H1 (cell line): Measurements from ENCODE around the gene CELSR1. TPM values are rescaled to one million over a fixed set of nuclear protein-coding genes. Genes with fewer than 3 reads are reported as not detected.

ENCODE experiments used
- CTCF ChIA-PET: fragments of 300-600 bp; sonication (Branson Sonifier 250); formaldehyde crosslinking; loops from one replicate; lab custom pipeline; 2021; ENCODE audit not compliant: partially characterized antibody; lab: Charles Lee
- POLR2A ChIA-PET: fragments of 300-600 bp; sonication (Branson Sonifier 250); formaldehyde crosslinking; loops from one replicate; lab custom pipeline; 2021; ENCODE audit warnings: inconsistent platforms; ENCODE audit not compliant: partially characterized antibody; lab: Charles Lee
- DNase-seq, 2 experiments: peaks; one replicate each; pipeline versions ENCODE4 v3.0.0 to v3.0.0-alpha.2; 2010 to 2022; ENCODE audit warnings: low spot score in 2 of 2, low read depth in 1 of 2, mixed read lengths in 1 of 2
- FAIRE-seq: peaks from 2 replicates; lab custom pipeline; 2011; peaks lifted over from hg19 to GRCh38; lab: Jason Lieb, UNC
- H2AFZ ChIP-seq: 2 replicates; pipeline ENCODE4 v1.8.1; 2012; ENCODE audit warnings: low read length, inconsistent platforms
- H2AK5ac ChIP-seq: 2 replicates; pipeline ENCODE4 v1.6.1; 2013; ENCODE audit warnings: low read depth, low read length
- H2BK120ac ChIP-seq: replicated peaks from 2 replicates; pipeline ENCODE3; 2013; ENCODE audit warnings: low read depth, low read length, inconsistent platforms
- H2BK12ac ChIP-seq: 2 replicates; pipeline ENCODE4 v1.6.1; 2013; ENCODE audit warnings: low read depth, low read length
- H2BK15ac ChIP-seq: 2 replicates; pipeline ENCODE4 v1.6.1; 2013; ENCODE audit warnings: low read length
- H2BK20ac ChIP-seq: 2 replicates; pipeline ENCODE4 v1.6.1; 2013; ENCODE audit warnings: low read length
- H2BK5ac ChIP-seq: 2 replicates; pipeline ENCODE4 v1.6.1; 2013; ENCODE audit warnings: low read depth, low read length
- H3K14ac ChIP-seq: 2 replicates; pipeline ENCODE4 v1.6.1; 2013; ENCODE audit warnings: inconsistent platforms; ENCODE audit not compliant: insufficient read length
- H3K18ac ChIP-seq: 2 replicates; pipeline ENCODE4 v1.6.1; 2013; ENCODE audit warnings: low read length; ENCODE audit errors: extremely low read depth
- H3K23ac ChIP-seq: 2 replicates; pipeline ENCODE4 v1.6.1; 2013; ENCODE audit warnings: inconsistent platforms; ENCODE audit not compliant: insufficient read length
- H3K23me2 ChIP-seq: 2 replicates; pipeline ENCODE4 v1.6.1; 2013; ENCODE audit warnings: low read depth, low read length
- H3K27ac ChIP-seq: 2 replicates; pipeline ENCODE4 v1.6.1; 2011; ENCODE audit warnings: low read depth, low read length, inconsistent platforms
- H3K27me3 ChIP-seq, 4 experiments: replicated peaks in 1 of 4; 1 replicate in 1 of 4; 2 replicates in 3 of 4; pipeline versions ENCODE4 v1.6.1 to v1.8.1; 2011 to 2013; ENCODE audit warnings: low read length in 3 of 4, mild to moderate bottlenecking in 3 of 4, inconsistent platforms in 2 of 4, mixed read lengths in 2 of 4, moderate library complexity in 1 of 4; ENCODE audit not compliant: control insufficient read depth in 3 of 4, insufficient read depth in 3 of 4; ENCODE audit errors: extremely low read depth in 1 of 4
- H3K36me3 ChIP-seq, 4 experiments: 2 replicates each; pipeline versions ENCODE4 v1.6.1 to v1.8.1; 2011 to 2013; ENCODE audit warnings: mild to moderate bottlenecking in 4 of 4, low read length in 3 of 4, moderate library complexity in 2 of 4, control low read depth in 1 of 4, inconsistent platforms in 1 of 4; ENCODE audit not compliant: insufficient read depth in 4 of 4, control insufficient read depth in 2 of 4
- H3K4ac ChIP-seq: replicated peaks from 2 replicates; pipeline ENCODE3; 2013; ENCODE audit warnings: low read length, low read depth, mixed read lengths, inconsistent platforms; ENCODE audit not compliant: insufficient read length
- H3K4me1 ChIP-seq, 4 experiments: replicated peaks in 1 of 4; 1 replicate in 1 of 4; 2 replicates in 3 of 4; pipeline versions ENCODE4 v1.6.1 to v1.8.1; 2011 to 2013; ENCODE audit warnings: low read length in 3 of 4, inconsistent platforms in 2 of 4, mixed read lengths in 1 of 4; ENCODE audit not compliant: insufficient read depth in 4 of 4, control insufficient read depth in 3 of 4
- H3K4me2 ChIP-seq, 2 experiments: 2 replicates each; pipeline versions ENCODE4 v1.6.1 to v1.8.1; 2011 to 2013; ENCODE audit warnings: low read depth in 2 of 2, low read length in 2 of 2, control low read depth in 1 of 2, inconsistent platforms in 1 of 2, mild to moderate bottlenecking in 1 of 2; ENCODE audit not compliant: insufficient read depth in 1 of 2
- H3K4me3 ChIP-seq, 4 experiments: fragments of 200-600, 300-600 bp in 1 of 4; sonication (generic), shearing (Covaris generic), sonication (Bioruptor Twin) in 1 of 4; 2 replicates each; pipeline versions ENCODE4 v1.5.1 to v1.8.1; 2011 to 2016; ENCODE audit warnings: low read length in 4 of 4, low read depth in 3 of 4, control low read depth in 2 of 4, inconsistent platforms in 2 of 4, mild to moderate bottlenecking in 2 of 4, mixed read lengths in 1 of 4, moderate library complexity in 1 of 4; ENCODE audit not compliant: insufficient read depth in 2 of 4; ENCODE audit errors: extremely low read depth in 1 of 4
- H3K56ac ChIP-seq: replicated peaks from 2 replicates; pipeline ENCODE3; 2013; ENCODE audit warnings: low read depth, mild to moderate bottlenecking, mixed read lengths, low read length, inconsistent platforms; ENCODE audit not compliant: insufficient read length
- H3K79me1 ChIP-seq: 2 replicates; pipeline ENCODE4 v1.6.1; 2013; ENCODE audit warnings: low read depth, low read length, control low read depth
- H3K79me2 ChIP-seq, 2 experiments: 2 replicates each; pipeline versions ENCODE4 v1.6.1 to v1.8.1; 2012 to 2013; ENCODE audit warnings: low read length in 2 of 2, mild to moderate bottlenecking in 2 of 2, inconsistent platforms in 1 of 2; ENCODE audit not compliant: insufficient read depth in 2 of 2, control insufficient read depth in 1 of 2
- H3K9ac ChIP-seq, 4 experiments: replicated peaks in 1 of 4; 1 replicate in 1 of 4; 2 replicates in 3 of 4; pipeline versions ENCODE4 v1.6.1 to v1.8.1; 2011 to 2013; ENCODE audit warnings: low read depth in 3 of 4, low read length in 3 of 4, control low read depth in 2 of 4, mild to moderate bottlenecking in 2 of 4, moderate library complexity in 2 of 4, inconsistent platforms in 1 of 4; ENCODE audit errors: extremely low read depth in 1 of 4
- H3K9me3 ChIP-seq, 2 experiments: 2 replicates each; pipeline versions ENCODE4 v1.6.1 to v1.8.1; 2012 to 2013; ENCODE audit warnings: mild to moderate bottlenecking in 2 of 2, moderate library complexity in 2 of 2, control low read depth in 1 of 2, inconsistent platforms in 1 of 2, low read depth in 1 of 2, low read length in 1 of 2, mixed read lengths in 1 of 2; ENCODE audit not compliant: insufficient read depth in 2 of 2
- H4K20me1 ChIP-seq, 2 experiments: replicated peaks in 1 of 2; 2 replicates each; pipeline versions ENCODE3 to v1.8.1; 2011 to 2013; ENCODE audit warnings: inconsistent platforms in 2 of 2, low read length in 2 of 2, mild to moderate bottlenecking in 1 of 2; ENCODE audit not compliant: insufficient read depth in 2 of 2, control insufficient read depth in 1 of 2
- H4K5ac ChIP-seq: 2 replicates; pipeline ENCODE4 v1.6.1; 2013; ENCODE audit warnings: low read length, low read depth, mixed read lengths, inconsistent platforms; ENCODE audit not compliant: insufficient read length
- H4K8ac ChIP-seq: 2 replicates; pipeline ENCODE4 v1.8.0; 2013; ENCODE audit warnings: mild to moderate bottlenecking, moderate library complexity, low read length, inconsistent platforms; ENCODE audit not compliant: insufficient read depth; ENCODE audit errors: extremely low read depth
- H4K91ac ChIP-seq: replicated peaks from 2 replicates; pipeline ENCODE3; 2013; ENCODE audit warnings: low read length, mixed read lengths, inconsistent platforms; ENCODE audit not compliant: insufficient read length
- ASH2L ChIP-seq: fragments of 200-600, 300-600 bp; sonication (generic); IDR thresholded peaks from one replicate; pipeline ENCODE4 v1.7.1; 2017; ENCODE audit warnings: low read length
- JUN ChIP-seq: IDR thresholded peaks from 2 replicates; pipeline ENCODE4 v1.6.1; 2011; ENCODE audit warnings: low read depth, mild to moderate bottlenecking, improper control_type of control experiment, low read length
- PHF8 ChIP-seq: fragments of 200-600 bp; sonication (generic); conservative IDR thresholded peaks from 2 replicates; pipeline ENCODE4 v1.7.1; 2012; ENCODE audit warnings: low read depth, mild to moderate bottlenecking, inconsistent platforms, low read length, moderate library complexity
- RBBP5 ChIP-seq: IDR thresholded peaks from 2 replicates; pipeline ENCODE4 v1.7.1; 2012; ENCODE audit warnings: low read depth, mild to moderate bottlenecking, inconsistent platforms, low read length, moderate library complexity, borderline replicate concordance
- SIN3A ChIP-seq, 2 experiments: IDR thresholded peaks in 1 of 2; conservative IDR thresholded peaks in 1 of 2; 2 replicates each; pipeline ENCODE4 v1.6.1; 2011 to 2012; ENCODE audit warnings: low read length in 2 of 2, improper control_type of control experiment in 1 of 2, low read depth in 1 of 2, mild to moderate bottlenecking in 1 of 2
- SP2 ChIP-seq: IDR thresholded peaks from 2 replicates; pipeline ENCODE4 v1.6.1; 2012; ENCODE audit warnings: mild to moderate bottlenecking, low read length, inconsistent platforms
- TCF12 ChIP-seq: IDR thresholded peaks from 2 replicates; pipeline ENCODE4 v1.6.1; 2011; ENCODE audit warnings: low read depth, mild to moderate bottlenecking, low read length
- WGBS, 2 experiments: shearing (Covaris generic) in 1 of 2; methylation state at CpG; one replicate each; pipeline versions ENCODE4 v1.1.6 to v1.1.7; 2013 to 2015; ENCODE audit warnings: low lambda C conversion rate in 2 of 2, mixed read lengths in 2 of 2, inconsistent platforms in 1 of 2, low coverage in 1 of 2, missing lambda C conversion rate in 1 of 2; ENCODE audit not compliant: insufficient replicate concordance in 2 of 2, insufficient coverage in 1 of 2, insufficient read length in 1 of 2; ENCODE audit errors: extremely low coverage in 1 of 2, missing lambda C conversion rate in 1 of 2; 5-methylcytosine and 5-hydroxymethylcytosine counted together
- polyA plus RNA-seq, 7 experiments: library from polyadenylated mRNA; depleted of rRNA in 3 of 7; stranded (reverse) in 5 of 7; unstranded in 2 of 7; fragments of >200 nt in 5 of 7; fragments of 200-250 nt in 2 of 7; gene quantifications; 1 replicate in 5 of 7; 2 replicates in 1 of 7; 4 replicates in 1 of 7; pipeline versions ENCODE4 v1.2.1 to v1.2.3, GENCODE V29; 2011 to 2013; ENCODE audit warnings: missing spikeins in 2 of 7, mixed read lengths in 2 of 7
- total RNA-seq: library from RNA; stranded (reverse); fragmentation: NEBNext Ultra II Directional; extraction: Animal tissue kit (Norgen Biotek cat#: 25700); gene quantifications from 2 replicates; pipeline ENCODE4 v1.2.1, GENCODE V29; 2021
- TF ChIP-seq, protein P1 (sequence below), 3 experiments: IDR thresholded peaks; 1 replicate in 2 of 3; 2 replicates in 1 of 3; pipeline versions ENCODE4 v1.5.1 to v1.6.1; 2011; ENCODE audit warnings: low read length in 3 of 3, mild to moderate bottlenecking in 3 of 3, inconsistent platforms in 2 of 3, low read depth in 1 of 3, moderate library complexity in 1 of 3; ENCODE audit not compliant: insufficient read depth in 1 of 3; ENCODE audit errors: control extremely low read depth in 1 of 3

The CELSR1 gene
- total and polyA plus RNA-seq, 2 of the 8 experiments (the other 6 are each of a cell fraction or from before 2014, with no cell fraction given), result 9.0 to 12.4 TPM

- WGBS, 2 experiments, result 89% methylated on average over 14 of the region's 16 CpGs; no CpG with 5 or more reads in 1 of the 2 experiments
- Histone ChIP-seq H4K8ac (no peak overlapping the region), H2AFZ (no peak overlapping the region), H3K79me1 (peaks cover 2% of the 10 kb centered on the region; the same call in 1 of the 2 replicates), H4K20me1 (peaks cover 0 to 5% of the 10 kb centered on the region in 2 experiments), H4K91ac (no peak overlapping the region), H2AK5ac (0 out of 2 replicates have a peak overlapping the region, but pooled peaks have one; percentile 75), H3K9ac (no peak overlapping the region), H2BK15ac (no peak overlapping the region), H2BK12ac (peak overlapping the region; percentile 84; the same call in 1 of the 2 replicates), H3K9me3 (no peaks in the 10 kb centered on the region), H3K36me3 (0 out of 8 replicates have a peak, but pooled peaks cover 0 to 2% (median 0%) of the 10 kb centered on the region in 4 experiments), H3K23ac (no peak overlapping the region), H3K4me1 (peaks cover 0 to 5% (median 0%) of the 10 kb centered on the region in 4 experiments; a peak in 3 of 7 replicates), H3K79me2 (no peaks in the 10 kb centered on the region), H2BK5ac (peak overlapping the region; percentile 71), H3K23me2 (peaks cover 6% of the 10 kb centered on the region; the same call in 1 of the 2 replicates), H3K4ac (no peak overlapping the region), H3K27me3 (no peaks in the 10 kb centered on the region; a peak in 1 of 7 replicates), H3K27ac (no peak overlapping the region), H4K5ac (no peak overlapping the region), H3K18ac (no peak overlapping the region; the same call in 1 of the 2 replicates), H3K14ac (no peak overlapping the region), H3K4me3 (no peak overlapping the region), H3K4me2 (no peak overlapping the region), H3K56ac (no peak overlapping the region), H2BK120ac (no peak overlapping the region), H2BK20ac (no peak overlapping the region)
- no peak for DNase-seq
- ChIA-PET CTCF (interaction anchor here (1.7 to 3.2 kb wide), 3 partner anchors 82 to 113 kb away, joined by 4 to 14 read pairs (median 7); no protein-coding TSS in a partner anchor), POLR2A (no interaction called here)
- FAIRE-seq, result no peak
- no peak for TF ChIP-seq ASH2L
- no peak for TF ChIP-seq SIN3A (conservative IDR thresholded peaks at IDR 0.05 in 1 of 2, IDR thresholded peaks at IDR 0.05 in 1 of 2; ENCODE audit: low read depth in 1 of 2, low read length in 2 of 2)
- no peak for TF ChIP-seq PHF8
- no peak for TF ChIP-seq JUN
- no peak for TF ChIP-seq SP2
- no peak for TF ChIP-seq TCF12
- no peak for TF ChIP-seq RBBP5
- TF ChIP-seq, protein P1, sequence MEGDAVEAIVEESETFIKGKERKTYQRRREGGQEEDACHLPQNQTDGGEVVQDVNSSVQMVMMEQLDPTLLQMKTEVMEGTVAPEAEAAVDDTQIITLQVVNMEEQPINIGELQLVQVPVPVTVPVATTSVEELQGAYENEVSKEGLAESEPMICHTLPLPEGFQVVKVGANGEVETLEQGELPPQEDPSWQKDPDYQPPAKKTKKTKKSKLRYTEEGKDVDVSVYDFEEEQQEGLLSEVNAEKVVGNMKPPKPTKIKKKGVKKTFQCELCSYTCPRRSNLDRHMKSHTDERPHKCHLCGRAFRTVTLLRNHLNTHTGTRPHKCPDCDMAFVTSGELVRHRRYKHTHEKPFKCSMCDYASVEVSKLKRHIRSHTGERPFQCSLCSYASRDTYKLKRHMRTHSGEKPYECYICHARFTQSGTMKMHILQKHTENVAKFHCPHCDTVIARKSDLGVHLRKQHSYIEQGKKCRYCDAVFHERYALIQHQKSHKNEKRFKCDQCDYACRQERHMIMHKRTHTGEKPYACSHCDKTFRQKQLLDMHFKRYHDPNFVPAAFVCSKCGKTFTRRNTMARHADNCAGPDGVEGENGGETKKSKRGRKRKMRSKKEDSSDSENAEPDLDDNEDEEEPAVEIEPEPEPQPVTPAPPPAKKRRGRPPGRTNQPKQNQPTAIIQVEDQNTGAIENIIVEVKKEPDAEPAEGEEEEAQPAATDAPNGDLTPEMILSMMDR (IDR thresholded peaks at IDR 0.05; ENCODE audit: control extremely low read depth in 1 of 3, insufficient read depth in 1 of 3, low read depth in 1 of 3, low read length in 3 of 3), result no peak
These were observed 87.3 kb downstream of the CELSR1 start for GRCh38 chr22:46449974-46450745.
